Measurements from ENCODE around the gene ADIPOR1. TPM values are rescaled to one million over a fixed set of nuclear protein-coding genes. Genes with fewer than 3 reads are reported as not detected.

The ADIPOR1 gene
- polyA plus RNA-seq, 2 of the 4 experiments (the other 2 are of a cell fraction), result 56.4 to 131 TPM

- H3K27ac ChIP-seq, result no peak overlapping the region
- WGBS (ENCODE audit: missing lambda C conversion rate), result 73% methylated on average over 3 of the region's 3 CpGs
- no peak for FAIRE-seq
- H3K4me3 ChIP-seq, result no peak overlapping the region
- no peaks in the 10 kb centered on the region for H3K4me1 ChIP-seq
- no peaks in the 10 kb centered on the region for H3K9me3 ChIP-seq
- CTCF ChIA-PET, result interaction anchor here (1.0 to 1.7 kb wide), 3 partner anchors 29 to 298 kb away, joined by 3 to 4 read pairs (median 3); no protein-coding TSS in a partner anchor
- POLR2A ChIA-PET, result no interaction called here
- H3K4me2 ChIP-seq, result no peak overlapping the region
- no peak for DNase-seq (ENCODE audit: low read depth in 1 of 2, low spot score in 1 of 2)
- no peak for ATAC-seq
- no peak for TF ChIP-seq ZSCAN20 (CRISPR knock-in tag; IDR thresholded peaks at IDR 0.05)
- TF ChIP-seq POLR2A (IDR thresholded peaks at IDR 0.05; ENCODE audit: low read length), result no peak
- TF ChIP-seq REST (IDR thresholded peaks at IDR 0.05), result no peak
- TF ChIP-seq EHMT2 (IDR thresholded peaks at IDR 0.05; ENCODE audit: low read depth), result no peak
- no peak for TF ChIP-seq ELK1 (IDR thresholded peaks at IDR 0.05; ENCODE audit: low read depth, low read length)
- no peak for TF ChIP-seq EP300 (IDR thresholded peaks at IDR 0.05)
- TF ChIP-seq PBX3 (IDR thresholded peaks at IDR 0.05), result no peak
- no peak for TF ChIP-seq NPAS2 (CRISPR knock-in tag; IDR thresholded peaks at IDR 0.05; ENCODE audit: borderline replicate concordance)
- no peak for TF ChIP-seq FOSB (CRISPR knock-in tag; IDR thresholded peaks at IDR 0.05)
- TF ChIP-seq NR3C1 (IDR thresholded peaks at IDR 0.05), result no peak
- no peak for TF ChIP-seq FOXS1 (CRISPR knock-in tag; IDR thresholded peaks at IDR 0.05)
- no peak for TF ChIP-seq CBX8 (IDR thresholded peaks at IDR 0.05)
- TF ChIP-seq CEBPB (IDR thresholded peaks at IDR 0.05), result no peak
Observed at GRCh38 chr1:202974856-202975255, 16.7 kb upstream of the ADIPOR1 start.

- WGBS (ENCODE audit: missing lambda C conversion rate), result 47% methylated on average over 4 of the region's 4 CpGs
- CTCF ChIA-PET, result interaction anchor here (0.6 to 1.8 kb wide), 5 partner anchors 21 to 606 kb away, joined by 3 to 4 read pairs (median 3); no protein-coding TSS in a partner anchor
Observed at GRCh38 chr1:202972046-202972445, 13.9 kb upstream of the ADIPOR1 start.

GRCh38 chr1:202968895-202969295 lies 10.8 kb upstream of the ADIPOR1 start:
- ATAC-seq (peak; percentile 84 to 87), FAIRE-seq (no peak), DNase-seq (ENCODE audit: low read depth in 1 of 2, low spot score in 1 of 2) (peak; percentile 75 to 85)
- WGBS (ENCODE audit: missing lambda C conversion rate), result 29% methylated on average over 5 of the region's 5 CpGs
- Histone ChIP-seq H3K4me1 (peaks cover 10% of the 10 kb centered on the region; the same call in 2 of the 3 replicates), H3K9me3 (no peaks in the 10 kb centered on the region), H3K4me3 (no peak overlapping the region), H3K27ac (no peak overlapping the region), H3K4me2 (0 out of 3 replicates have a peak overlapping the region, but pooled peaks have one; percentile 2)
- CTCF ChIA-PET, result interaction anchor here (0.8 to 1.6 kb wide), 3 partner anchors 10 to 32 kb away, joined by 3 to 4 read pairs (median 3); no protein-coding TSS in a partner anchor
- POLR2A ChIA-PET, result no interaction called here
- TF ChIP-seq POLR2AphosphoS2 (conservative IDR thresholded peaks at IDR 0.05; ENCODE audit: low read length) (no peak), REST (IDR thresholded peaks at IDR 0.05) (no peak), BHLHE40 (IDR thresholded peaks at IDR 0.05; ENCODE audit: low read depth, low read length) (no peak), RFX5 (IDR thresholded peaks at IDR 0.05) (no peak), ELK1 (IDR thresholded peaks at IDR 0.05; ENCODE audit: low read depth, low read length) (no peak), CBX8 (IDR thresholded peaks at IDR 0.05) (no peak), GATA3 (IDR thresholded peaks at IDR 0.05; ENCODE audit: borderline replicate concordance) (no peak), MAFK (IDR thresholded peaks at IDR 0.05; ENCODE audit: partially characterized antibody) (no peak), RARB (CRISPR knock-in tag; IDR thresholded peaks at IDR 0.05) (no peak)

More at GRCh38 chr1:202972046-202972445, 13.9 kb upstream of the ADIPOR1 start:
- DNase-seq (ENCODE audit: low read depth in 1 of 2, low spot score in 1 of 2) (no peak), ATAC-seq (no peak), FAIRE-seq (no peak)
- no peak for TF ChIP-seq PHF8 (IDR thresholded peaks at IDR 0.05; ENCODE audit: borderline replicate concordance, low read depth)
- TF ChIP-seq NPAS2 (CRISPR knock-in tag; IDR thresholded peaks at IDR 0.05; ENCODE audit: borderline replicate concordance), result no peak
- peak; percentile 55 for TF ChIP-seq MAFK (IDR thresholded peaks at IDR 0.05; ENCODE audit: partially characterized antibody)
- no peak for TF ChIP-seq TP53 (CRISPR knock-in tag; IDR thresholded peaks at IDR 0.05)
- TF ChIP-seq RAD21 (conservative IDR thresholded peaks at IDR 0.05 in 1 of 2, IDR thresholded peaks at IDR 0.05 in 1 of 2), result no peak
- no peak for TF ChIP-seq CHD4 (IDR thresholded peaks at IDR 0.05; ENCODE audit: borderline replicate concordance)
- TF ChIP-seq NR3C1 (IDR thresholded peaks at IDR 0.05), result no peak
- no peak for TF ChIP-seq HES2 (IDR thresholded peaks at IDR 0.05)
- no peaks in the 10 kb centered on the region for H3K9me3 ChIP-seq
- H3K4me2 ChIP-seq, result no peak overlapping the region
- H3K4me3 ChIP-seq, result no peak overlapping the region
- no peak overlapping the region for H3K27ac ChIP-seq
- POLR2A ChIA-PET, result no interaction called here
- H3K4me1 ChIP-seq, result peaks cover 10% of the 10 kb centered on the region; the same call in 2 of the 3 replicates
